ENCODE measurements around the gene UGT1A6.

DNA sequence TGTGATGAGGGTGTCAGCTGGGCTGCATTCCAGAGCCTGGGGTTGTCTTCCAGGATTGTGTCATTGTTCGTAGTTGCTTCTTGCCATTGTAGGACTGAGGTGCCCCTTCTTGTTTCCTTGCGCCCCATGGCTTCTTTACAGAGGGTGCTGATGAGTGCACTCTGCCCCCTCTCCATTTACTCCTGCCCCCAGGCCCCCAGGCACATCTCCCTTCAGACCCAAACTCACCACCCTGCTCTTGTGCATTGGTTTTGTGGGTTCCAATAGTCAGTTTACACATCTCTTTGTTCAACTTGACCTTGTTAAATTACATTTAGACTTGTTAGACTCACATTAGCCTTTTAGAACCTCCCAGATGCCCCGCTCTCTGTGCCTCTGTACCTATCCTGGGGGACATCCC is 128.5 kb downstream of the UGT1A6 start:
- no peak for TF ChIP-seq CTCF (IDR thresholded peaks at IDR 0.05)
- TF ChIP-seq POLR2A (IDR thresholded peaks at IDR 0.05) = no peak
